IPS DF 19.7 (cell line): ENCODE data around the gene COL11A2.

Source experiments
- DNase-seq: peaks from one replicate; pipeline ENCODE4 v3.0.0-alpha.2; 2013; ENCODE audit warnings: low read depth, low spot score

COL11A2 gene

GRCh38 chr6:33171880-33172687, 20.2 kb downstream of the COL11A2 start:
- no peak for DNase-seq

GRCh38 chr6:33171016-33171879, 21.0 kb downstream of the COL11A2 start:
- DNase-seq = no peak

- DNase-seq = no peak
Observed at GRCh38 chr6:33170176-33171015, 21.9 kb downstream of the COL11A2 start.

DNA sequence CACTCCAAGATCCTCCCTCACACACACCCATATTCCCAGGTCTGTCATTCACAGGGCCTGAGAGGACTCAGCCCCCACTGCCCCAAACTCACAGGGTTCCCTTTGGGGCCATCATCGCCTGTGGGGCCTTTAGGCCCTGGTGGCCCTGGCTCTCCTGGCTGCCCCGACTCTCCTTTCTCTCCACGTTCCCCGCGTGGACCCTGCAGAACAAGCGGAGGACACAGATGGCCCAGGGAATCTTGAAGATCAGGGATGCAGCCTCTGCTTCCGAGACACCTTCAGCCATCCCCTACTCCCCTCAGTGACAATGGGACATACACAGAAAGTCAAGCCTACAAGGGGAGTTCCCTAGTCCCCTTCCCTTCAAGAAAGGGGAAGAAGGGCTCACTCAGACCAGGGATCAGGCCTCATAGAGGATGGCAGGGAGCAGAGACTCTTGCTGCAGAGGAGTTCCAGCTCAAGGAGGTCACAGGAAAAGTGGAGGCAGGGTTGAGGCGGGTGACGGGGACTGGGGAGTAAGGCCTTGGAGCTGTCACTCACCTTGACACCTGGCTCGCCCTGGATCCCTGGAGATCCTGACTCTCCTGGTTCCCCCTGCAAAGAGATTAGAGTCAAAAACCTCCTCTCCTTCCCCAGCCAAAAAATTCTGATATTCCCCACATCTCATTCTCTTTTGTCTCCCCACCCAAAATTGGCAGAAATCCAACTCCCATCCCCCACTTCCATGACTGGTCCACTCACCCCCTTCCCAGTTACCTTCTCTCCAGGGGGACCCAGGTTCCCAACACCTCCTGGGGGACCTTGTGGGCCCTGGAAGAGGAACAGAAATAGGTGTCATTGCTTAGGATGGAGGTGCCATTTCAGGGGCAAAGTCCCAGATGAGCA, 22.7 kb downstream of the COL11A2 start:
- no peak for DNase-seq

GRCh38 chr6:33168639-33169038, 23.6 kb downstream of the COL11A2 start:
- no peak for DNase-seq

DNA sequence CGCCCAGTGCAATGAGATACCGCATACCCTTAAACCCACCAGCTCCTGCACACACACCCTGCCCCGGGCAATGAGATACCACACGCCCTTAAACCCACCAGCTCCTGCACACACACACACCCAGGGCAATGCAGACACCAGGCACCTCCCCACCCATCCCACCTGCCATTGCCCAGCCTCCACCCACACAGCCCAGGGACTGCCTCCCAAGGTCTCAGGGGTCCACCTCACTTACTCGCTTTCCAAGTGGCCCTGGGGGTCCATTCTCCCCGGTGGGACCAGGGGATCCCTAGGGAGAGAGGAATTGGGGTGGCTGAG, 24.0 kb downstream of the COL11A2 start:
- DNase-seq = no peak

GRCh38 chr6:33167374-33168283, 24.6 kb downstream of the COL11A2 start:
- no peak for DNase-seq

GRCh38 chr6:33166811-33167210, 25.5 kb downstream of the COL11A2 start:
- DNase-seq = no peak

DNA sequence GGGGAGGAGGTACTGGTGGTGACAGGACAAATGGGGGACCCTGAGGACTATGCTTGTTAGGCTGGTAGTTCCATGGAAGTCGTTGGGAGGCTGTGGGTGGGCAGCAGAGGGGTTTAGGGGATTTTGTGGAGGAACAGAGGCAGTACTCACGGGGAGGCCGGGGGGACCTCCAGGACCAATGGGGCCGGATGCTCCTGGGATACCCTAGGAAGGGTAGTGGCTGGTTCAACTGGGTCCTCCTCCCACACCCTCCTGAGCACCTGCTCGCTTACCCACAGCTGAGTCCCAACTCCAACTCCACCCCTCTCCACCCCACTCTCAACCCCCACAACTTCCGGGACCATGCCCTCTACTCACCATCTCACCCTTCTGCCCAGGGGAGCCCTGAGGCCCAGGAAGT, 25.9 kb downstream of the COL11A2 start:
- DNase-seq = no peak

GRCh38 chr6:33165581-33166258, 26.5 kb downstream of the COL11A2 start:
- DNase-seq = no peak

GRCh38 chr6:33164665-33165373, 27.4 kb downstream of the COL11A2 start:
- DNase-seq = no peak

DNA sequence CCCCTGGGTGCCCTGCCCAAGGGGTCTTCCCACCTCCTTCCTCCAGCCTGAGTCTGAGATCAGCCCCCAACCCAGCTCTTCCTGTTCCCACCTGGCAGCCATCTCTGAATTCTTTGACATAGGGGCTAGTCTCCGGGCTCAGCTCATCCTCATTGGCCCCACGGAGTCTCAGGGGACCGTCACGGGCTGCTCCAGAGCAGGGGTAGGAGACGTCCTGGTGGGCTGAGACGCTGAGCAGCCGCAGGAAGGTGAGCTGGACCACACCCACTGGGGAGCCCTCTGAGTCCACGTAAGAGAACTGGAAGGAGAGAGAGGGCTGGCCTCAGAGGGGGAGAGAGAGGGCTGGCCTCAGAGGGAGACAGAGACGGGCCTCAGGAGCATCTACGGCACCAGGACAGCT, 28.1 kb downstream of the COL11A2 start:
- DNase-seq = no peak

GRCh38 chr6:33163540-33163939, 28.7 kb downstream of the COL11A2 start:
- DNase-seq = no peak

DNA sequence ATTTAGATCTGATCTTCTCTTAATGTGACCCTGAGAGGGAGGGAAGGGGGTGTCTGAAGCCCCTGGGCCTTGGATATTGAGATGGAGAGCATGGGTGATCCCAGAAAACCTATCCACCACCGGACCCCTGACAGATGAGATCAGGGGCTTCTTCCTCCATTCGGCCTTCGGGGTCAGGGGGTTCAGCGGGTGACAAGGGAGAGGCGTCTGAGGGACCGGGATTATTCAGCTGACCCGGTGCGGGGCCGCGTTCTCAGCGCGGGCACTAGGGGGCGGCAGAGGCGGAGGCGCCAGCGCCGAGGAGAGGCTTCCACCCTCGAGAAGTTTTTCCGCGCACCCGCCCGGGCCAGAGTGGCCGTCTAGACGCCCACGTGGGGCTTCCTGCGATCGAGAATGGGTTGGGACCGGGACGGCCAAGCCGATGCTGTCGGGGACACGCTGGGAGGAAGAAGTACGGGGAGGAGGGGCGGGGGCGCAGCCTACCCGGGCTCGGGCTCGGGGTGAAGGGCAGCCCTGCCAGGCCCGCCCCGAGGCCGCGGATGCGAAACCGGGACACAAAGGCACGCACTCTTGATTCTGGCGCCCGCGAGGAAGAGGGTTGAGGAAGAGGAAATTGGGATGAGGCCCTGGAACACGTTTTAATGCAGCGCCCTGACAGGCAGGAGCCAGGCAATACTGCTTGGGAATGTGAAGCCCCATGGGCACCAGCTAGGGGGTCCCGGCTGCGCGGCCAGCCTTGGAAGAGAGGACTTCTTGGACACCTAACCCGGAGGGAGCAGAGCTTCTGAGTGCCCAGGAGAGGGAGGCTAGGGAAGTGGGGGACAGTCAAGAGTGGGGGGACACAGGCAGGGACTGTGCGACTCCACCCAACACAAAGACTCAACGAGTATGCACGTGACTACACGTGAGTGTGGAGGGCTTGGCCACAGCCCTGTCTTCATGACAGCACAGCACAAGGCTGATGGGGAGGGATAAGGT, 30.6 kb downstream of the COL11A2 start:
- DNase-seq = no peak

DNA sequence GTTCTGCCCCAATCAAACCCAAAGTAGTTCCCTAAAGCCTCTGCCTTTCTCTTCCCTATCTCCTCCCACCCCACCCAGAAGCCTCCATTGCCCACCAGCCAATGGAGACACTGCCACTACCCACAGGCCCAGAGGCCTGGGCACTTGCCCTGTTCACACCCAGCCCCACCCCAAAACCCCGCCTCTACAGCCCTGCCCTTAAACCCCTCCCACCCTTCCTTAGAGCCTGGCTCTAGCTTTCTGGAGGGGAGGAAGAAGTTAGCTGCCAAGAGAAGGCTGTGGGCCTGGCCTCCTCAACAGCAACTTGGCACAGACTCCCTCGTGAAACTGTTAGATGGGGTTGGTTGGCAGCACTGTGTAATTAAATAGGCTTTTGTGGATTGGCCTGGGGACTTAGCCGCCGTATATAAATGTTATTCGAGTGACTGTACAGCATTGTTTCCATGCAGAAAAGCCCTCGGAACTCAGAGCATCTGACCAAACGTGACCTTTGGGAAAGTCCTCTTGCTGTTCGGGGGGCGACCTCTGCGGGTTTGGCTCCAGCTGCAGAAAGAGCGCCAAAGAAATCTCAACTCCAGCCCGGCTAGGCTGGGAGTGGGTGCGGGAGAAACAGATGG, 31.4 kb downstream of the COL11A2 start:
- no peak for DNase-seq

DNA sequence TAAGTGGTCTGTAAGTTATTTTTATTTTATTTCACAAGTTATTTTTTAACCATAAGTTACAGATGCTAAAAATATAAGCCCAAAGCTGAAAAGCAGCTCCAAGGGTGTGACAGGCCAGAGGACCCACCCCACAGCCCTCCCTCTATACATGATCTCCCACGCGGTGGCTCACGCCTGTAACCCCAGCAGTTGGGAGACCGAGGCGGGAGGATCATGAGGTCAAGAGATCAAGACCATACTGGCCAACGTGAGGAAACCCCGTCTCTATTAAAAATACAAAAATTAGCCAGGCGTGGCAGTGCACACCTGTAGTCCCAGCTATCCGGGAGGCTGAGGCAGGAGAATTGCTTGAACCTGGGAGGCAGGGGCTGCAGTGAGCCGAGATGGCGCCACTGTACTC, 32.2 kb downstream of the COL11A2 start:
- DNase-seq = no peak

- no peak for DNase-seq
Observed at GRCh38 chr6:33156964-33157363, 35.3 kb downstream of the COL11A2 start.
